ENCODE data around the gene RAB40C.

Gene RAB40C, protein sequence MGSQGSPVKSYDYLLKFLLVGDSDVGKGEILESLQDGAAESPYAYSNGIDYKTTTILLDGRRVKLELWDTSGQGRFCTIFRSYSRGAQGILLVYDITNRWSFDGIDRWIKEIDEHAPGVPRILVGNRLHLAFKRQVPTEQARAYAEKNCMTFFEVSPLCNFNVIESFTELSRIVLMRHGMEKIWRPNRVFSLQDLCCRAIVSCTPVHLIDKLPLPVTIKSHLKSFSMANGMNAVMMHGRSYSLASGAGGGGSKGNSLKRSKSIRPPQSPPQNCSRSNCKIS

GRCh38 chr16:589658-590187, at the start of gene RAB40C:
Gene RAB40C (plus strand): TSS chr16:590066. CDS start chr16:590292, 226 bp downstream.
- peak; percentile 96 to 99 for DNase-seq (ENCODE audit: low read depth in 2 of 2)

DNA sequence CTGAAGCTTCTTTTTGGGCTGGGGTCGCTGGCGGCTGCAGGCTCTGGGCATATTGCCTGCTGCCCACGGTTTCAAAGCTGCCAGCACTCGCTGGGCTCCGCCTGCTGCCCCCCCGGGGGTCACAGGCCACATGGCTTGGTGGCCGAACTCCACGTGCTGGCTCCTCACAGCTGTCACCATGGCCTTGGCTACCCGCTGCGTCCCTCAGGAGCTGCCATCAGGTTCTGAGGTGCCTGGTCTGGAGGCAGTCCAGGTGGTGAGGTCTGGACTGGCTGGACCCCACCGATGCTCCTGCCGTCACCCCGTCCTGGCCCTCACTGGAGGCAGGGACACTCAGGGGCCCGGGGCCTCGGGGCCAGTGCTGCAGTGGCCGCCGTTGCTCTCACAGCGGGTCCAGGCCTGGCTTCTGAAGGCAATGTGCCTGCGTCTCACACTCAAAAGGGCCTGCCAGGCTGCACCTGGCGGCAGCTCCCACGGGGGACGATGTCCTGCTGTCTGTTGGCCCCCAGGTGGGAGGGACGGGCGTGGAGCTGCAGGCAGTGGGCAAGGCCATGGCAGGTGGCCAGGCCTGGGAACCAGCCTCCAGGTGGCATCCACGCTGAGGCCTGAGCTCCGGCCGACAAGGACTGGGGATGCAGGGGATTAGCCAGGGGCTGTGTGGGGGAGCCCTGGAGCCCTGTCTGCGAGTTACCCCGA, 49.1 kb upstream of the RAB40C start:
- no peak for DNase-seq (ENCODE audit: low read depth in 2 of 2)

- DNase-seq (ENCODE audit: low read depth in 2 of 2): no peak
These were observed 46.3 kb upstream of the RAB40C start for GRCh38 chr16:543301-544164.

DNA sequence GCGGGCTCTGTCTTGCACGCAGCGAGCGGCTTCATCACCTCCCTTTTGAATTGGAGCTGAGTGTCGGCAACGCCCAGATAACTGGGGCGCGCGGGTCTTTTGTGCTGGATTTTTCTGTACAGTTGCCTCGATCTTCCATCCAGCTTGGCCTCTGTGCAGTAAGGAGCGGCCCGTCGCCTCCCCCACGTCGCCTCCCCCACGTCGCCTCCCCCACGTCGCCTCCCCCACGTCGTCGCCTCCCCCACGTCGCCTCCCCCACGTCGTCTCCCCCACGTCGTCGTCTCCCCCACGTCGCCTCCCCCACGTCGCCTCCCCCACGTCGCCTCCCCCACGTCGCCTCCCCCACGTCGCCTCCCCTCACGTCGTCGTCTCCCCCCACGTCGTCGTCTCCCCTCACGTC, 45.3 kb upstream of the RAB40C start:
- no peak for DNase-seq (ENCODE audit: low read depth in 2 of 2)

DNA sequence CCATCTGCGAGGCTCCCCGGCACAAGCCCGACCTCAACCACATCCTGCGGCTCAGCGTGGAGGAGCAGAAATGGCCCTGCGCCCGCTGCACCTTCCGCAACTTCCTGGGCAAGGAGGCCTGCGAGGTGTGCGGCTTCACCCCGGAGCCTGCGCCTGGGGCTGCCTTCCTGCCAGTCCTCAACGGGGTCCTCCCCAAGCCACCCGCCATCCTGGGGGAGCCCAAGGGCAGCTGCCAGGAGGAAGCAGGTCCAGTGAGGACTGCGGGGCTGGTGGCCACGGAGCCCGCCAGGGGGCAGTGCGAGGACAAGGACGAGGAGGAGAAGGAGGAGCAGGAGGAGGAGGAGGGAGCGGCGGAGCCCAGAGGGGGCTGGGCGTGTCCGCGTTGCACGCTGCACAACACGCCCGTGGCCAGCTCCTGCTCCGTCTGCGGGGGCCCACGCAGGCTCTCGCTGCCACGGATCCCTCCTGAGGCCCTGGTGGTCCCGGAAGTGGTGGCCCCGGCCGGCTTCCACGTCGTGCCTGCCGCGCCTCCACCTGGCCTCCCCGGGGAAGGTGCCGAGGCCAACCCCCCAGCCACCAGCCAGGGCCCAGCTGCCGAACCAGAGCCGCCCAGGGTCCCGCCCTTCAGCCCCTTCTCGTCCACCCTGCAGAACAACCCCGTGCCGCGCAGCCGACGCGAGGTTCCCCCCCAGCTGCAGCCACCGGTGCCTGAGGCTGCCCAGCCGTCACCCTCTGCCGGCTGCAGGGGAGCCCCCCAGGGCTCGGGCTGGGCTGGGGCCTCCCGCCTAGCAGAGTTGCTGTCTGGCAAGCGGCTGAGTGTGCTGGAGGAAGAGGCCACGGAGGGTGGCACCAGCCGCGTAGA, 42.7 kb upstream of the RAB40C start:
- peak in 1 of 2 donors; percentile 38 for DNase-seq (ENCODE audit: low read depth in 2 of 2)

DNA sequence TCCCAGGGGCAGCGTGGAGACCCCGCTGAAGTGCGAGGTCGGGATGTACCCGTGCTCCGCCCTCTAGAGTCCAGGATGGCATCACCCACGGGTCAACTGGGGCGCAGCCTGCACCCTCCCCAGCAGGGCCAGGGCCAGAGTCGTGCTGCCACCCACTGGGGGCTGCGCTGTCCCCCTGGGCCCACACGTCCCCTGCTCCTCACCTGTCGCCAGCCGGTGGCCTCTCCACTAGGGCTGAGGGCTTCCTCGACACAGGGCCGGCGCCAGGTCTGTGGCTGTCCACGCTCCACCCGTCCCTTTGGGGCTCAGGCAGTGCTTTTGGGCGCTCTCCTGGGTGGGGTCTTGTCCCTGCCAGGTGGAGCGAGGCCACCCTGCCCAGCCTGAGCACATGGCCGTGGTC, 41.3 kb upstream of the RAB40C start:
- DNase-seq (ENCODE audit: low read depth in 2 of 2): no peak

DNA sequence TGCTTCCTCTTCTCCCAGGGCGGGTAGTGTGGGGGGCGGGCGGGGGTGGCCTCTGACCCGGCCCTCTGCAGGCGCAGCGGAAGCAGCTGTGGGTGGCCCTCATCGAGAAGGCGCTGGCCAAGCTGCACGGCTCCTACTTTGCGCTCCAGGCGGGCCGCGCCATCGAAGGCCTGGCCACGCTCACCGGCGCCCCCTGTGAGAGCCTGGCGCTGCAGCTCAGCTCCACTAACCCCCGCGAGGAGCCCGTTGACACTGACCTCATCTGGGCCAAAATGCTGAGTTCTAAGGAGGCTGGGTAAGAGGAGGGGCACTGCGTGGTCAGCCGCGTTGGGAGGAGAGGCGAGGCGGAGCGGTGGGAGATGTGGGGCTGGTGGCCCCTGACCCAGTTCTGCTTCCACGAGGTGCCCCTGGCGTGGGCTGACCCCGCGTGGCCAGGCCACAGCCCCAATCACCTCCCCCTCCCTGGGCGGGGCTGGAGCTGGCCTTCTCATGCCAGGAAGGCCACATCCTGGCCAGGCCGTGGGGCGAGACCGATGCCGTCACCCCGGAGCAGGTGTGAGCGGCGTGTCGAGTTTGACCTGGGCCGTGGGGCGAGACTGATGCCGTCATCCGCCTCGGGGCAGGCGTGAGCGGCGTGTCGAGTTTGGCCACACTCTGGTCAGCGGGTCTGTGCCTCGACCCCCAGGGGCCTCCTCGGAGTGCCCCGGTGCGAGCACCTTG, 40.2 kb upstream of the RAB40C start:
- DNase-seq (ENCODE audit: low read depth in 2 of 2): no peak

DNA sequence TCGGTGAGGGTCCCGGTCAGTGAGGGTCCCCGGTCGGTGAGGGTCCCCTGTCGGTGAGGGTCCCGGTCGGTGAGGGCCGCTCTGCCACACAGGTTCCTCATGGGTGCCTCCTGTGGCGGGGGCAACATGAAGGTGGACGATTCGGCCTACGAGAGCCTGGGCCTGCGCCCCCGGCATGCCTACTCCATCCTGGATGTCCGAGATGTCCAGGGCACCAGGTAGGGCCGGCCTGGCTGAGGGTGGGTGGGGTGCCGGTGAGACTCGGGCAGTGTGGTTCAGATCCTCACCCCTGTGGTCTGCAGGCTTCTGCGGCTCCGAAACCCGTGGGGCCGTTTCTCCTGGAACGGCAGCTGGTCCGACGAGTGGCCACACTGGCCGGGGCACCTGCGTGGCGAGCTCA, 38.7 kb upstream of the RAB40C start:
- DNase-seq (ENCODE audit: low read depth in 2 of 2): no peak

DNA sequence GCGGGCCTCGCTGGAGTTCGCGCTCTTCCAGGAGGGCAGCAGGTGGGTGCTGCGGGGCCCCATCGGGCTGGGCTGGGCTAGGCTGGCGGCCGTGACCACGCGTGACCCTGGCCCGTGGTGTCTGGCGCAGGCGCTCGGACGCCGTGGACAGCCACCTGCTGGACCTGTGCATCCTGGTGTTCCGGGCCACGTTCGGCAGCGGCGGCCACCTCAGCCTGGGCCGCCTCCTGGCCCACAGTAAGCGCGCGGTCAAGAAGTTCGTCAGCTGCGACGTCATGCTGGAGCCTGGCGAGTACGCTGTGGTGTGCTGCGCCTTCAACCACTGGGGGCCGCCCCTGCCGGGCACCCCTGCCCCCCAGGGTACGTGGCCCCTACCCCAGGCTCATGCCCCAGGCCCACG, 37.7 kb upstream of the RAB40C start:
- DNase-seq (ENCODE audit: low read depth in 2 of 2): no peak

DNA sequence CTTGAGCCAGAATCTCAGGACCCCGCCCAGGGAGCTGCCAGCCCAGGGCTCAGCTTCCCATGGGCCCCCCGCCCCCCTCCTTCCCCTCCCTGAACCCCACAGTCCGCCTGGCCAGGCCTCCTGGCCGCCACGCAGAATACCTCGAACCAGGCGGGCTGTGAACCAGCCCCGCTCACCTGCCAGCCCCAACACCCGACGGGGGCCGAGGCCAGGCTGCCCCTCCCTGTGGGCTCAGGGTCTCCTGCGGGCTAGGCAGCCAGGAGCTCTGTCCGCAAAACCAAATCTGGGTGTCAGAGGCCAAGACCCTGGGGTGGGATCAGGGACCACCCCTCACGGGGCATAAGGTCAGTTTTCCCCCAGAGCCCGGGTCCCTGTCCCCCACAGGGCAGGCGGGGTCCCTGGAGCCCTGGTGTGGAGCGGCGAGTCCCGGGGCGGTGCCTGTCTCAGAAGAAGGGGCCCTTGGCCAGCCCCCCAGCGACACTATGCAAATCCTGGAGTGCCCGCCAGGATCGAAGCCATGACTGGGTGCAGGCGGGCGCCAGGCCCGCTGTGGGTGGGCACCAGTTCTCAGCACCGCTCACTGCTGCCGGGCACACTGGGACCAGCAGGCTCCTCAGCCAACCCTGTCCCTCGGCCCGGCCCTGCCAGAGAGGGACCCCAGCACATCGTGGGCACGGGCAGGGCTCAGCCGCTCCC, 36.1 kb upstream of the RAB40C start:
- DNase-seq (ENCODE audit: low read depth in 2 of 2): no peak

DNA sequence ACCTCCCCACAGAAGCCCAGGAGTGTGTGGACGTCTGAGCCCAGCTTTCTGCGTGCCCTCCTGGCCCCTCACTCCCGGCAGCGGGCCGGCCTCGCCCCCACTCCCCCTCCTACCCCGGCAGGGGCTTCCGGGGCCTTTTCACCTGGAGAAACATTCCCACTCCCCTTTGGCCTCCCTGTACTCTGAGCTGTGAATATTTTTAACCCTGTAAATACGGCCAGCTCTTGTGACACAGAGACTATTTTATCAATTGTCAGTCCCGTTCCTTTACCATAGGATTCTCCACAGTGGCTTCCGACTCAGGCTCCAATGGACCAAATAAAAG, 35.6 kb upstream of the RAB40C start:
- DNase-seq (ENCODE audit: low read depth in 2 of 2): no peak

GRCh38 chr16:554640-555365, 35.1 kb upstream of the RAB40C start:
- no peak for DNase-seq (ENCODE audit: low read depth in 2 of 2)

DNA sequence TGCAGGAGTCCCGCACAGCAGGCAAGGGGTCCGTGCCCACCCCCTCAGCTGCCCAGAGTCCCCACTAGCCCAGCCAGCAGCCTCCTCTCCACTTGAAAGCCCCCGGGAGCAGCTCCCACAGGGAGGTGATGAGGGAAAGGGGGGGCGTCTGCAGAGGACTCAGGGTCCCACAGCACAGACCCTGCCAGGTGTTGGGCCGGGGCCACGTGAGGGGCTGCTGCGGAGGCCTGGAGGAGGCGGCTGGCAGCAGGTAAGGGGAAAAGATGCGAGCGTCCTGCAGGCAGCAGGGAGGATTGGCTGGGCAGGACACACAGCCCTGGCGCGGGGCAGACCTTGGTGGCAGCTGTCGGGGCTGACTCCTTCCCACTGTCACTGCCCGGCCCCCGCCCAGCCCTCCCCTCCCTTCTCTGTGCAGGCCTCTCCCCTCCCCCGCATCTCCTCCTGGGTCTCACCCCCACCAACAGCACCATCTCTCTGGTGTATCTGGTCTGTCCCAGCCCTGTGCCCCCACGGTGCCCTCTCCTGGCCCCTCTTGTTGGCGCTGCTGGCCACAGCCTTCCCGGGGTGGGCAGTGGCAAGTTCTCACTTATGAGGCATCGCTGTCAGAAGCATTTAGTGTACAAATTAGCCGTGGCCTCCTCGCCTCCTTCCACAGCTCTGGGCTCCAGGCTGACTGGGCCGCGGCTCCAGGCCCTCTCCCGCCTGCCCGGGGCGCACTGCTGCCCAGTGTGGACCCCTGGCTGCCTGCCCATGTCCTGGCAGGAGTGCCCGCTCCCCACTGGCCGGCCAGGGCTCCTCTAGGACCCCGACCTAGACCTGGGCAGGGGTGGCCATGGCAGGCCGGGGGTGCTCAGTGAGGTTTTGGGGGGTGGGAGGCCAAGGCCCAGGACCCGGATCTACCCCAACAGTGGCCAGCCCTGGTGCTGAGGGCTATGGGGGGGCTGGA, 34.1 kb upstream of the RAB40C start:
- no peak for DNase-seq (ENCODE audit: low read depth in 2 of 2)

DNA sequence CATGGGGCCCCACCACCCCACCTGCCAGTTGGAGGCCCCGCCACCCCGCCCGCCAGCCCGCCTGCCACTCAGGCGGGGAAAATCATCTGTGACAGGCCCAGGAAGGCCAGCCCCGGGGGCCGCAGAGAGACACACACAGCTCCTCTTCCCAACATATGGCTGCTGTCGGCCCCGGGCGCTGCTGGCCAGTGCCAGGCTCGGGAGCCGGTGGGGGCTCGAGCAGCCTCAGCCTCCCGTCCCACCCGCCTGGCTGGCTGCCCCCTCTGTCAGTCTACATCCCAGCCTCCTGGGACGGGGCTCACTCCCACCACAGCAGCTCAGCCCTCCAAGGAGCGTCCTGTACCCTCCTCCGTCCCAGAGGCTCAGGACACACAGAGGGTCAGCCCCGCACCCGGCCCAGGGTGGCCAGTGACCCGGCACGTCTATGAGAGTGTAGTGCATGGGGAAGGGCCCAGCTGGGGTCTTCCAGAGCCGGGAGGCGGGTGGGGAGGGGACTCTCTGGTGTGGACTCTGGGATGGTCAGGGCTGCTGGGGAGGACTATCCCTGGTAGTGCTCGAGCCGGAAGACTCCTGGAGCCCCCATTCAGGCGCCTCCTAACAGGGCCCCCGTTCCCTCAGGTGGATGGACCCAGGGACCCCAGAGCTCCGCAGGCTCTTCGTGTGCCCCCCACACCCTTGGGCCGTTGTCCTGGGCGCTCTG, 33.2 kb upstream of the RAB40C start:
- DNase-seq (ENCODE audit: low read depth in 2 of 2): no peak

GRCh38 chr16:557463-558297, 32.2 kb upstream of the RAB40C start:
- no peak for DNase-seq (ENCODE audit: low read depth in 2 of 2)

DNA sequence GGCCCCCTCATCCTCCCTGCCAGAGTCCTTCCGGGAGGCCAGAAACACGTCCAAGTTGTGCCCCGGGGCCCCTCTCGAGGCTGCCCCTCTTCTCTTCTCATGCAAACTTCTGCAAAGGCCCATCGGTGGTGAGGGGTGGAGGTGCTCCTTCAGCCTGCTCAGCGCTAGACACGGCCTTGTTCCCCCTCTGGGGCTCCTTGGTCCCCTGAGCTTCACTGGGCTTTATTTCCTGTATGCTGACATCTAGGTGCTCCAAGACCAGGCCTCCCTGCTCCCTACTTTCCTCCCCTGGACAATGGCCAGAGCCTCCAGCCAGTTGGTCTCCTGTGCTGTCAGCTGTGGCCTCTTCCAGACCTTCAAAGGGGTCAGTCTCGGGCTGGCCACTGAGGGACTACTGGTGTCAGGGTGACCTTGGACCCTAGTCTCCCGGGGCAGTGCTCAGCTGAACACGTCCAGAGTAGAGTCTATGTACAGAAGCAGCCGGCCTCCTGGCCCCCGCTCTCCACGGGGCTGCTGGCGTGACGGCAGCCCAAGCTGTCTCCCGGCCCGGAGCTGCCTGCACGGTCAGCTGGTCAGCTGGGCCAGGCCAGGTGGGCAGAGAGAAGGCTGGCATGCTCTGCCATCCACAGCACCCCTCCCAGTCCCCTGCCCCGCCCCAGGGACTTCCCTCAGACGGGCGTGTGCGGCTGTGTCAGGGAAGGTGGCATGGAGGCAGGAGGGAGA, 31.4 kb upstream of the RAB40C start:
- no peak for DNase-seq (ENCODE audit: low read depth in 2 of 2)

Data from stimulated activated CD8-positive, alpha-beta memory T cell treated with anti-CD3 and anti-CD28 coated beads, Interleukin-2, amount 100 ng/mL, for 1 hour (primary cell).